SK-MEL-5 (cell line): ENCODE measurements around the gene PTPRU. TPM values are rescaled to one million over a fixed set of nuclear protein-coding genes. Genes with fewer than 3 reads are reported as not detected.

Experiments used
- DNase-seq: peaks from one replicate; pipeline ENCODE4 v3.0.0-alpha.2; 2016; ENCODE audit warnings: low read depth, low spot score
- in situ Hi-C: cut with HindIII; loops from 2 replicates; pipeline ENCODE4 v1.10.0; 2016; ENCODE audit warnings: low sequenced_read_pairs, high pct_unique_total_duplicates, low pct_unique_long_range_greater_than_20kb
- polyA plus RNA-seq, 2 experiments: library from polyadenylated mRNA; depleted of rRNA; stranded (reverse); fragments of >200 nt; gene quantifications; 2 replicates each; pipeline ENCODE4 v1.2.3, GENCODE V29; 2015
- total RNA-seq: library from RNA; depleted of rRNA; stranded (reverse); fragments of >200 nt; shearing (Covaris generic); gene quantifications from 2 replicates; pipeline ENCODE4 v1.2.3, GENCODE V29; 2014; rRNA removed

Gene PTPRU
- 3.3 and 4.0 TPM in 2 replicates for total RNA-seq
- 10.7 and 13.5 TPM in 2 replicates for polyA plus RNA-seq (2015; cell fraction: cytosol; rRNA removed)
- polyA plus RNA-seq (2015; cell fraction: nucleus; rRNA removed): 11.2 and 21.4 TPM in 2 replicates

DNA sequence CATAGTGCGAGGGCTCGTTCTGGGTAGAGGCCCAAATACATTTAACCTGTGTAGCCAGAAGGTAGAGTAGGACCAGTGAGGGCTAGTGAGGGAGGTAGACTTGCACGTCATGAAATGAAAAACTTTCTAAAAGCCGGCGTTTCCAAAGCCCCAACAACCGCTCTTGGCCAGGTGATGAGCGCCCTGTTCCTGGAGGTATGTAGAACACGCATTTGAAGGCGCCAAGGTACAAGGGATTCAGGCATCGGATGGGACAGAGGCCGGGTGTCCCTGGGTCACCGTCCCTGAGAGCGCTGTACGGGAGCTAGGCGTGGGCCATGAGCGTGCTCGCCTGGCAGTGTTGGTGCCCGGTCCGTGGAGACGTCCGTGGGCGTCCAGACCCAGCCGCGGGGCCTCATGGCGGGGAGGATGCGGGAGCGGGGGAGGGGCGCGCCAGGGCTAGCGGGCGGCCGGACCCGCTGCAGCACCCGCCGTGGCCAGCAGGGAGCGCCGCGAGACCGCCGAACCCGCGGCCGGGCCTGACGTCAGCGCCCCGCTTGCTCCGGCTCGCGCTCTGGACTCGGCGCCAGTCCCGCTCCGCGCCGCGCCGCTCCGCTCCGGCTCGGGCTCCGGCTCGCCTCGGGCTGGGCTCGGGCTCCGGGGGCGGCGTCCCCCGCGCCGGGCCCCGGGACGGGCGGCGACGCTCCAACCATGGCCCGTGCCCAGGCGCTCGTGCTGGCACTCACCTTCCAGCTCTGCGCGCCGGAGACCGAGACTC, at the start of gene PTPRU:
TSS of gene PTPRU (plus strand) at position 568 of the 757 bp plus-strand sequence. CDS start at position 691, 123 bp downstream.
- in situ Hi-C loops: no loop called here
- DNase-seq: peak; percentile 52

DNA sequence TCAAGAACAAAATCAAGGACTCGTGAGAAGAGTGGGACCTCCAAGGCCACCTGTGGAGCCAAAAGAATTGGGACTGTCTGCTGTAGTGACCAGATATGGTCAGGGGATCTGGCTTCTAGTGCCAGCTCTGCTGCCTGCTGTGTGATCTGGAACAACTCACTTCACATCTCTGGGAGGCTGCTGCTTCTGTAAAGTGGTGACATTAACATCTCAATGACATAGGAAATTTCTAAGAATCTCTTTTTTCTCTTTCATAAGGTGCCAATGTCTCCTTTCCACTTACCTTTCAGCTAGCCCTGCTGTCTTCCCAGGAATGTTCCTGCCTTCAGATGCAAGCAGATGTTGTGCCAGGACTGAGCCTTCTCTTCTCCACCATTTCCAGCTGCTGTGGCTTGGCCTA, 49.6 kb upstream of the PTPRU start:
- no peak for DNase-seq
- in situ Hi-C loops: no loop called here

- no peak for DNase-seq
- in situ Hi-C loops: no loop called here
These were observed 45.6 kb upstream of the PTPRU start for GRCh38 chr1:29190718-29191117.

DNA sequence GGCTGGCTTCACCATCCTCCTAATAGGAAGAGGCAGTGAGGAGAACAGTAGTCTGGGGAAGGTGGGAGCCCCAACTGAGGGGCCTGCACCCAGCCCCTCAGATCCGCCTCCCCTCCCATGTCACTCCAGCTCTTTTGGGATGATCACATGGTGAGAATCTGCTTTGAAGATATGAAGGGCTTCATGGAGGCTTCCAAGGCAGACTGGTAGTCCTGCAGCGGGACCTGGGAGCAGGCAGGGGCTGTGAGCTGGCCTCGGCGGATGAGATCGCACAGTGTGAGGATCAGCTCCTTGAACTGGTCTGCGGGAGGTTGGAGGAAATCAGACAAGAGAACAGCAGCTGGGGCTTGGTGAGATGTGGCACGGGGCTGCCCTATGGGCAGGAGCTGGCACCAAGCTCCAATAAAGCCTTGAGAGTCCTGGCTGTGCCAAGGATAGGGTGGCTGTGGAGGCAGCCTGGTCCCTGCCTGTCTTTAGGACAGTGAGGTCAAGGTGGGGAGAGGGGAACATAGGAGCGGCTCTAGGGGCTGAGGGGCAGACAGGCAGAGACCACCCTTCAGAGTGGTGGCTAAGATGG, 42.4 kb upstream of the PTPRU start:
- in situ Hi-C loops: no loop called here
- DNase-seq: no peak

- in situ Hi-C loops: no loop called here
- DNase-seq: no peak
These were observed 40.4 kb upstream of the PTPRU start for GRCh38 chr1:29195881-29196291.

DNA sequence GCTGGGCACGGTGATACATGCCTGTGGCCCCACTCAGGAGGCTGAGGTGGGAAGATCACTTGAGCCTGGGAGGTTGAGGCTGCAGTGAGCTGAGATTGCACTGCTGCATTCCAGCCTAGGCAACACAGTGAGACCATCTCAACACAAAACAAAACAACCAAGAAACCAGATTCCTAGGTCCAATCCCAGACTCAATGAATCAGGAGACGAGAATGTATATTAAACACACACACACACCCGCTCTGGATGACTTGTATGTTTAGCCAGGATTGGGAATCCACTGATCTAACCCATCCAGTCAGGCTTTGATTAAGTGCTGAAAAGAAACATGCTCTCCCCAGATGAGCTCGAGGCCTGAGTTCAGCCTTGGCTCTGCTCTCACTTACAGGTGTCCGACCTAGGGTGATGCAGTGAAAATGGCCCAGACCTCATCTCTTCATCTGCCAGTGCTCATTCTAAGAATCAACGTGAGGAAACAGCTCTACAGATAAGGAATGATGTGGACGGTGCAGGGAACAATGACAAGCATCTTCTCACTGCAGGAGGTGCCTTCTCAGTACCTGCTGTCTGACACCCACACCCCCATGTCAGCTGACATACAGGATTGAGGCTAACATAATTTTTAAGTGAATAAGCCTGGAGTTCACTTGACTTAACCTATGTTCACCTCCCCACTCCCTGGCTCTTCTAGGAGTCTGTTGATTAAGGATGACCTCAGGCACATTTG, 39.3 kb upstream of the PTPRU start:
- no peak for DNase-seq
- in situ Hi-C loops: no loop called here

DNA sequence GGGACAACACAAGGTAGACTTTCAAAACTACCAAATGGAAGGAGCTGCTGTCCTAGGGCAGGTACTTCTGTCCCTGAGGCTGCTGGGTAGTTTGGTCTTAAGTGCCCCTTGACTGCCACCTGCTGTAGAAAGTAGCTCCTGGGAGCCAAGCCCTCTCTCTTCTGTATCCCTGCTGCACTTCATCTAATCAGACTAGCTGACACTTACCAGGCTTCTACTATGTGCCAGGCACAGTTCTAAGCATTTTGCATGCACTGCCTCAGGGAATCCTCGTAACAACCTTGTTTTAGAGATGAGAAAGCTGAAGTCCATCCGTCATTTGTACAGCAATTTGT, 38.8 kb upstream of the PTPRU start:
- in situ Hi-C loops: no loop called here
- DNase-seq: peak; percentile 46

DNA sequence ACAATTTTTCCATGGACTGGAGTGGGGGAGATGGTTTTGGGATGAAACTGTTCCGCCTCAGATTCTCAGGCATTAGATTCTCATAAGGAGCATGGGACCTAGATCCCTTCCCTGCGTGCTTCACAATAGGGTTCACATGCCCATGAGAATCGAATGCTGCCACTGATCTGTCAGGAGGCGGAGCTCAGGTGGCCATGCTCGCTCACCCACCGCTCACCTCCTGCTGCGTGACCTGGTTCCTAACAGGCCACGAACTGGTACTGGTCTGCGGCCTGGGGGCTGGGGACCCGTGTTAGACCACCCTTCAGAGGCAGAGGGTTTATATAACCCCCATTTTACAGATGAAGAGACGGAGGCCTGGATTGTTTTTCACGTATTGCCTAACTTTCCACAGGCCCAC, 38.3 kb upstream of the PTPRU start:
- in situ Hi-C loops: no loop called here
- DNase-seq: no peak

GRCh38 chr1:29200906-29201594, 35.3 kb upstream of the PTPRU start:
- in situ Hi-C loops: no loop called here
- no peak for DNase-seq

DNA sequence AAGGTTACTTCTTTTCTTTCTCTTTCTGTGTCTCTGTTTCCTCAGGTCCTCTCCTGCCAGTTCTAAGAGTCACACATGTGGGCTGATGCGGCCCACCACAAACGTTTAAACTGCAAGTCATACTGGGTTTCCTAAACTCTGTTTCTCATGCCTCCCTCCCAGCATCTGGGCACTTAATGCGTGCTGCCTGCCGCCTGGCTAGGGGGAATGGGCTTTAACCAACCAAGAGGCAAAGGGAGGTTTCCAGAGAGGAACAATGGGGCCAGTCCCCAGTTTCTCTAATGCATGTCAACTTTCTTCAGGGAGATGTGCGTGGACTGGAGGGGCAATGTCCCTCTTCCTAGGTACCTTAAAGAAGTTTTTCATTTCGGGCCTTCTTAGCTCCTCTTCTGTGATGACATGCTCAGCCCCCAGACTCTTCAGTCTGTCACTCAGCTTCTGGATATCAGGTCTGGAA, 34.7 kb upstream of the PTPRU start:
- in situ Hi-C loops: no loop called here
- DNase-seq: no peak

- in situ Hi-C loops: no loop called here
- no peak for DNase-seq
These were observed 34.3 kb upstream of the PTPRU start for GRCh38 chr1:29202053-29202452.

- in situ Hi-C loops: no loop called here
- peak; percentile 93 for DNase-seq
These were observed 33.6 kb upstream of the PTPRU start for GRCh38 chr1:29202584-29203340.

DNA sequence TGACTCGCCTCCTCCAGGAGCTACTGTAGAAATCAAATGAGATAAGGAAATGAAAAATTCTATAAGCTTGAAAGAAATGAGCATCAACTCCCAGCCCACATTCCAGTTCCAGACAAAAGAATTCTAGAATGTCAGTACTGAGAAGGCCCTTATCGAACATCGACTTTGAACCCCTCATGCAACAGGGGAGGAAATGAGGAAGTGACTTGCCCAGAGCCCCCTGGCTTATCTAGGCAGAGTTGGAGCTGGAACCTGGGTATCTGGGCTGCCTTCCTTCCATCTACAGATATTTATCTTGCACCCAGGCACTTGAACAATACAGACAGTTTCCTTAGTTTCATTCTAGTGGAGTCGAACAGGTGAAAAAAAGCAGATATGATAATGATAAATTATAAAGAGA, 27.9 kb upstream of the PTPRU start:
- in situ Hi-C loops: no loop called here
- DNase-seq: no peak

- in situ Hi-C loops: no loop called here
- DNase-seq: no peak
These were observed 27.1 kb upstream of the PTPRU start for GRCh38 chr1:29209173-29209572.

DNA sequence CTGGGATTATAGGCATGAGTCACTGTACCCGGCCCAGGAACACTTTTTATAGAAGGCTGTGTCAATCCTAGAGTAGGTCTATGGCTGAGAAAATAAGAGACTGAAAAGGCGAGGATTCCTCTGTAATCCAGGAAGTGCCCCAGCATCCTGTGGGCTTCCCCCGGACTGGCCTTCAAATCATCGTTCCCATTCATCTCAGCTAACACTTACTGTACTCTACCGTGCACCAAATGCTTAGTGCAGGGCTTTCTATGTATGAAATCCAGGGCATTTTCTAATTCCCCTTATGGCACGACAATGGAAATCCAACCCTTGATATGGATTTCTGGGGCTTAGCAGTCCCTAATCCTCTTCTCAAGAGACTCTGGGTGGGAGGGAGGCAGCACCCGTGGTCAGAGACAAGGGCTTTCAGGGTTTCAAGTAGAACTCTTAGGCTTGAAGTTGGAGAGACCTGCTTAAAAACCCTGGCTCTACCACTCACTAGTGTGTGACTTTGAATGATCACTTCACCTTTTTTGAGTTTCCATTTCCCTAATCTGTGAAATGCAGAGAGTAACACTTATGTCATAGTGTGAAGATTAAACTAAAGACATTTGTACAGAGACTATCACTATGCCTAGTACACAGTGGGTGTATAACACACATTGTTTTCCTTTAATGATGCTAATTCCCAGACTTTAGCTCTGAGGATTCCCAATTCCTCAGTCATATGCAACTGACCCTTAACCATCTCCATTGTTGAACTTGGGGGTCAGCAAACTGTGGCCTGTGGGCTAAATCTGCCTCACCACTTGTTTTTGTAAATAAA, 25.8 kb upstream of the PTPRU start:
- no peak for DNase-seq
- in situ Hi-C loops: no loop called here

DNA sequence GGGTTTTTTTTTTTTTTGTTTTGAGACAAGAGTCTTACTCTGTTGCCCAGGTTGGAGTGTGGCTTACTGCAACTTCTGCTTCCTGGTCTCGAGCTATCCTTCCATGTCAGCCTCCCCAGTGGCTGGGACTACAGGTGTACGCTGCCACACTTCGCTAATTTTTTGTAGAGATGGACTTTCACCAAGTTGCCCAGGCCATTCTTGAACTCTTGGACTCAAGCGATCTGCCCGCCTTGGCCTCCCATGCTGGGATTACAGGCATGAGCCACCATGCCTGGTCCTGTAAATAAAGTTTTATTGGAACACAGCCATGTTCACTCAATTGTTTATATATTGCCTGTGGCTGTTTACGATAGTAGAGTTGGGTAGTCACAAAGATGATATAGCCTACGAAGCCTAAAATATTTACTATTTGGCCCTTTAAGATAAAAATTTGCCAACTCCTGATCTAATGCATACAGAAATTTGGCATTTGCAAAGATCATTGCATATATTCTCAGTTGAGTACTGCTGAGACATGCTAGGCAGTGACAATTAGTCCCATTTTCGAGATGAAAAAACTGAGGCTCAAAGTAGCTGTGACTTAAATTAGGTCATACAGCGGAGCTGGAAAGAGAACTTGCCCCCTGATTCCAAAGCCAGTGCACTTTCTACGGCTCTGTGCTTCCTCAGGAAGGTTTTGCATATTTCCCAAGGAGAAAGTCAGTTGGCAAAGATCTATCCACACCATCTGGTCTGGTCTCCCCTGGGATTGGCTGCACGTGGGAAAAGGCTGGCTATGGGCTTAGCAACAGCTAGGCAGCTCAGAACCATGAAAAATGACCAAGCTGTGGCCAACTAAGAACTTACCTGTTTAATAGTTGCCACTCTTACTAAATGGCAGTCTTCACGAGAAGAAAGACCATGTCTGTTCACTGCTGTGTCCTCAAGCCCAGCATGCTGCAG, 25.0 kb upstream of the PTPRU start:
- in situ Hi-C loops: no loop called here
- no peak for DNase-seq
